Subcutaneous adipose tissue (tissue), 4 donors: Measurements from ENCODE around the gene ADAMTS2. TPM values are rescaled to one million over a fixed set of nuclear protein-coding genes. Genes with fewer than 3 reads are reported as not detected.

Source experiments
- CTCF ChIP-seq: fragments of 450-650 bp; IDR thresholded peaks from one replicate; pipeline ENCODE4 v1.5.1; 2016; ENCODE audit warnings: low read depth, mild to moderate bottlenecking, control low read depth, antibody characterized with exemption, moderate library complexity
- total RNA-seq, 4 donors: library from RNA; depleted of rRNA; stranded (reverse); fragments of >200 nt; gene quantifications; one replicate each; pipeline ENCODE4 v1.1.0, GENCODE V29; 2016

ADAMTS2 gene
- total RNA-seq, 4 donors from 2014 or later = 26.7 to 56.5 (median 46.6) TPM

DNA sequence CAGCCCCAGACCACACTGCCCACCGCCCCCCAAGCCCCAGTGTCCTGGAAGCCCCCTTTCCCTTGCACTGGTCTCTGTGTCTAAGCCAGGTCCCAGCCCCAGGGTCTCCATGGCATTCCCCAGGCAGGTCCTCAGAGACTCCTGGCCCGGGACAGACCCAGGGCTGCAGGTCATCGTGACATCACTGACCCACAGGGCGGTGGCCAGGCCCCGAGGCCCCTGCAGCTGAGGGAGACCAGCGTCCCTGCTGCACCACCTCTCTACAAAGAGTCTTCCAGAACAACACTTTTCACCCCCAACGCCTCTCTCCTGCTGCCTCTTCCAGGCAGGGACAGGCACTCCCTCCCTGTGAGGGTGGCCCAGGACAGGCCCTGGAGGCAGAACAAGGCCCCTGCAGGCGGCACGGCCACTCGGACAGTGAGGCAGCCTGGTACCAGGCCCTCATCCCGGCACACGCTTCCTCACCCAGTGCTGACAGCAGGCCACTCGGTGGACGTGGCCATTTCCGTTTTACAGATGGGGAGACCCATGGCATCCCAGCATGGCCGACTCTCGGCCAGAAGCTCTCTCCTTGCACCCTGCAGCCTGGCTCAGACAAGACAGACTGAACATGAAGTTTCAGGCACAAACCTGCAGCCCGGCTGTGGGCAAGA is 136.4 kb downstream of the ADAMTS2 start:
- no peak for TF ChIP-seq CTCF

DNA sequence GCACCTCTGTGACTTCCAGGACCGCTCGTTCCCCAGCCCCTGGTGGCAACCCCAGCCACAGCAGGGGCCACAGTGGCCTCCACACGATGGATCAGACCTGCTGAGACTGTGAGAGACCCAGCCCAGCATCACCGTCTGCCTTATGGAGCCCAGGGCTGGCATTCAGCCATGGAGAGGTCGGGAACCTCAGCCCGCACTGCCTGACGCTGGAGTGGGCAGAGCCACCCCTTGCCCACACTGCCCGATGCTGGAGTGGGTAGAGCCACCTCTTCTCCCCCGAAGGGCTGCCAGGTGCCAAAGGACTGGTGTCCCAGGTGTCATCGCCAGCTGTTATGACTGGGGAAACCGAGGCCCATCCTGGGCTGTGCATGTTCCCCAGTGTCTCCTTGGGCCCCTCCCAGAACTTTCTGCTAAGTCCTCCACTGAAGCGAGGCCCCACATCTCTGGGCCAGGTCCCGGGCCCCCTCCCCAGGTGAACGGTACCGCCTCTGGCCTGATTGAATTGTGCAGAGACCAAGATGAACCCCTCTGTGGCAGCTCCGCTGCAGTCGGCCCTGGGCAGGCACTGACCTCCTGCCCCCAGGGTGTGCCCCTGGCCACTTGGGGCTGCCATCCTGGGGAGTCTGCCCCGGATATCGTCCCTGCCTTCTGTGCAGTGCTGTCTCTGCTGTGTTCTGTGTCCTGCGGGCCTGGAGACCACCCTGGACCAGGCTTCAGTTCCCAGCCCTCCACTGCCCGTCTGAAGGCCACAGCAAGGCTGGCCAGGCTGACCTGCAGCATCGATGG is 137.1 kb downstream of the ADAMTS2 start:
- TF ChIP-seq CTCF = no peak

GRCh38 chr5:179207470-179207869 is 137.8 kb downstream of the ADAMTS2 start:
- TF ChIP-seq CTCF = no peak

DNA sequence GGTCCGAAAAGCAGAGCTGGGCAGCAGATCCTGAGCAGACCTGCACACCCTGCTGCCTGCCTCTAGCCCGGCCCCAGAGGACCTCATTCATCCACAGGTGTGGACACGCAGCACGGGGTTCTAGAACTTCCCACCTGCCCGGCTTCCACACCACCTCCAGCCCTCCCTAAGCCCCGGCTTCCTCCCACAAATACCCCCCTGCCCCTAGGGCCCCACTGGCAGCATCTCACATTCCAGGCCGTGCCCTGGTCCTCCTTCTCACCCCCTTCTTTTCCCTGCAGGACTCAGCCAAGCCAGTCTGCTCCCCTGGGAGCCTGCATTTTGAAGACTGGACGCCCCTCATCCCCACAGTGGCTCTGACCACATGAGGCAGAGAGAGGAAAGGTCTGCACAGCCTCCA is 138.9 kb downstream of the ADAMTS2 start:
- TF ChIP-seq CTCF = no peak

DNA sequence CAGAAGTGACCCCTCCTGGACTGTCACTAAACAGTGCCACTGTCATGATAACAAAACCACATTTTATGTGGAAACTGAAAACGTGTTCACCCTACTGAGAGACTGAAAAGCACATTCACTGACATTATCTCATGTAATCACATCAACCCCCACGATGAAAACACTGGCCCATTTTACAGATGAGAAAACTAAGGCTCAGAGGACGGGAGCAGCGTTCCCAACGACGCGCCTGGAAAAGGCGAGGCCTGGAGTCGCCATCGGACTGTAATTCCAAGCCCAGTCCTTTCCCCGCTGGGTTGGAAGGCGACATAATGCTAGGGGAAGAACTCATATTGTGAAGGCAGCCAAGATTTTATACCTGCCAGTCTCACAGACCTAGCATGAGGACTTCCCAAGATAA is 140.0 kb downstream of the ADAMTS2 start:
- TF ChIP-seq CTCF = no peak

- TF ChIP-seq CTCF = no peak
These were observed 140.7 kb downstream of the ADAMTS2 start for GRCh38 chr5:179204572-179204971.

- no peak for TF ChIP-seq CTCF
These were observed 142.0 kb downstream of the ADAMTS2 start for GRCh38 chr5:179203248-179203647.
